ENCODE results near the gene PRR35.

DNA sequence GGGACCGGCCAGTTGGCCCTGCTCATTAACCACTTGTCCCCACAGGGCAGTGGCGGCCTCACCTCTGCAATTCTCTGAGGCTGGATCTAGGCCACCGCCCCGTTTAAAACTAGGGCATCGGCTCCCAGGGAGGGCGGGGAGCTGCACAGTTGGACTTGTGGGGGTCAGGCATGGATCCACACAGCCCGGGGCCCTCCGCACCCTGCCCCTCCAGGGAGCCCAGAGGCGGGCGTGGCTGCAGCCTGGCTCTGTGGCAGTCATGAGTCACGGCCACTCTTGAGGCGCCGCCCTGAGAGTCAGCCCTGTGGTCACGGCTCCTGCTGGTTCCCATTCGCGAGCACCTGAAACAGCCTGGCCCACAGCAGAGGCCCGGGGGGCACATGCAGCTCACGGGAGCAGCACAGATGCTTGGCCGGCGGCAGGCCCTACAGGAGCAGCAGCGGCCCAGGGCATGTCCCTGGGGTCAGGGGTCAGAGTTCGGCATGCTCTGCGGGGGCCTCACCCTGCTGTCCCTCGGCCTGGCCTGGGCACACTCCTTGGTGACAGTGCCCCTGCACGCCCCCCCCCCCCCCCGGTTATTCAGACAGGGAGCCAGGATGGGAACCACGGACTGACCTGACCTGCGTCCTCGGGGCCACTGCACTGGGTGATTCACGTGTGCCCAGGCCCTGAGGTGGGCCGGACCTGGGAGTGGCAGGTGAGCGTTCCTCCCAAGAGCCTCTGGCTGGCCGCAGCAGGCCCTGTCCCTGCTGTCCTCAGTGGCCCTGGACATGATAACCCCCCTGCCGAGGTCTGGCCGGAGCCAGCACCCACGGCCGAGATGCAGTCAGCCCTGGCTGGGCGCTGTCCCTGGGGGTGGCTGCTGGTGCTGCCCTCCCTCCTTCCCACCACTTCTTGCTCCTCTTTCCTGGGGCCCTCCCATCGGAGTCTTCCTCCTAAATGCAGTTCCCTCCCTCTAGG is 24.5 kb upstream of the PRR35 start:
- TF ChIP-seq, protein P1, sequence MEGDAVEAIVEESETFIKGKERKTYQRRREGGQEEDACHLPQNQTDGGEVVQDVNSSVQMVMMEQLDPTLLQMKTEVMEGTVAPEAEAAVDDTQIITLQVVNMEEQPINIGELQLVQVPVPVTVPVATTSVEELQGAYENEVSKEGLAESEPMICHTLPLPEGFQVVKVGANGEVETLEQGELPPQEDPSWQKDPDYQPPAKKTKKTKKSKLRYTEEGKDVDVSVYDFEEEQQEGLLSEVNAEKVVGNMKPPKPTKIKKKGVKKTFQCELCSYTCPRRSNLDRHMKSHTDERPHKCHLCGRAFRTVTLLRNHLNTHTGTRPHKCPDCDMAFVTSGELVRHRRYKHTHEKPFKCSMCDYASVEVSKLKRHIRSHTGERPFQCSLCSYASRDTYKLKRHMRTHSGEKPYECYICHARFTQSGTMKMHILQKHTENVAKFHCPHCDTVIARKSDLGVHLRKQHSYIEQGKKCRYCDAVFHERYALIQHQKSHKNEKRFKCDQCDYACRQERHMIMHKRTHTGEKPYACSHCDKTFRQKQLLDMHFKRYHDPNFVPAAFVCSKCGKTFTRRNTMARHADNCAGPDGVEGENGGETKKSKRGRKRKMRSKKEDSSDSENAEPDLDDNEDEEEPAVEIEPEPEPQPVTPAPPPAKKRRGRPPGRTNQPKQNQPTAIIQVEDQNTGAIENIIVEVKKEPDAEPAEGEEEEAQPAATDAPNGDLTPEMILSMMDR (IDR thresholded peaks at IDR 0.05): no peak
- TF ChIP-seq POLR2A (IDR thresholded peaks at IDR 0.05): no peak
